ENCODE results near the gene TFPI. TPM values are rescaled to one million over a fixed set of nuclear protein-coding genes. Genes with fewer than 3 reads are reported as not detected.

Gene TFPI
- total and polyA plus RNA-seq, 9 donors: 23.3 to 98.0 (median 48.8) TPM

GRCh38 chr2:187529248-187529976, 24.8 kb downstream of the TFPI start:
- no peaks in the 10 kb centered on the region for H3K27me3 ChIP-seq
- H3K27ac ChIP-seq: no peak overlapping the region
- no peaks in the 10 kb centered on the region for H3K36me3 ChIP-seq
- no peaks in the 10 kb centered on the region for H3K9me3 ChIP-seq
- no peak for DNase-seq
- intact Hi-C loops (cut with DNase I): no loop called here
- H3K4me1 ChIP-seq (ENCODE audit: insufficient read depth): no peaks in the 10 kb centered on the region
- WGBS, 3 donors: 94 to 98% (median 94%) methylated on average over 3 of the region's 3 CpGs
- H3K4me3 ChIP-seq: no peak overlapping the region
- TF ChIP-seq POLR2A (IDR thresholded peaks at IDR 0.05) (no peak), CTCF (IDR thresholded peaks at IDR 0.05) (no peak), EP300 (IDR thresholded peaks at IDR 0.05) (no peak)

- H3K36me3 ChIP-seq: no peaks in the 10 kb centered on the region
- no peak overlapping the region for H3K4me3 ChIP-seq
- WGBS, 3 donors: 44 to 58% (median 56%) methylated on average over 1 of the region's 1 CpG
- H3K27ac ChIP-seq: no peak overlapping the region
- no peak for DNase-seq
- no peaks in the 10 kb centered on the region for H3K27me3 ChIP-seq
- no peaks in the 10 kb centered on the region for H3K4me1 ChIP-seq (ENCODE audit: insufficient read depth)
- no peak for TF ChIP-seq EP300 (IDR thresholded peaks at IDR 0.05)
- TF ChIP-seq POLR2A (IDR thresholded peaks at IDR 0.05): no peak
- no peak for TF ChIP-seq CTCF (IDR thresholded peaks at IDR 0.05)
- H3K9me3 ChIP-seq: no peaks in the 10 kb centered on the region
- intact Hi-C loops (cut with DNase I): no loop called here
These were observed 26.2 kb downstream of the TFPI start for GRCh38 chr2:187528042-187528441.

GRCh38 chr2:187527262-187527661, 27.0 kb downstream of the TFPI start:
- TF ChIP-seq POLR2A (IDR thresholded peaks at IDR 0.05): no peak
- no peak for TF ChIP-seq CTCF (IDR thresholded peaks at IDR 0.05)
- no peak for TF ChIP-seq EP300 (IDR thresholded peaks at IDR 0.05)
- Histone ChIP-seq H3K36me3 (no peaks in the 10 kb centered on the region), H3K27ac (no peak overlapping the region), H3K4me1 (ENCODE audit: insufficient read depth) (no peaks in the 10 kb centered on the region), H3K9me3 (no peaks in the 10 kb centered on the region), H3K4me3 (no peak overlapping the region), H3K27me3 (no peaks in the 10 kb centered on the region)
- intact Hi-C loops (cut with DNase I): no loop called here
- no peak for DNase-seq
- 29 to 39% (median 35%) methylated on average over 4 of the region's 4 CpGs for WGBS, 3 donors

GRCh38 chr2:187526792-187527191, 27.4 kb downstream of the TFPI start:
- no peak for TF ChIP-seq CTCF (IDR thresholded peaks at IDR 0.05)
- no peak for TF ChIP-seq EP300 (IDR thresholded peaks at IDR 0.05)
- TF ChIP-seq POLR2A (IDR thresholded peaks at IDR 0.05): no peak
- DNase-seq: no peak
- Histone ChIP-seq H3K4me3 (no peak overlapping the region), H3K9me3 (no peaks in the 10 kb centered on the region), H3K36me3 (no peaks in the 10 kb centered on the region), H3K4me1 (ENCODE audit: insufficient read depth) (no peaks in the 10 kb centered on the region), H3K27ac (no peak overlapping the region), H3K27me3 (no peaks in the 10 kb centered on the region)
- intact Hi-C loops (cut with DNase I): no loop called here
